HG03139 (cell line): Measurements from ENCODE around the gene TREML4.
A peak's percentile ranks its signal among the peaks of the same experiment; 100 is the strongest.
"Not testable (repeated sequence)": the region's sequence is repeated elsewhere in the genome, so short reads cannot be mapped to it uniquely, and the experiment has no call there.

Experiments used
- ATAC-seq: cut with Tn5 transposase; IDR thresholded peaks from one replicate; pipeline ENCODE4 v1.9.1; 2021; ENCODE audit not compliant: unreplicated experiment

TREML4 gene

GRCh38 chr6:41228096-41228495 is at the start of gene TREML4:
Gene TREML4 (plus strand): TSS chr6:41228349. CDS start chr6:41228428, 79 bp downstream.
- no peak for ATAC-seq

GRCh38 chr6:41179163-41179562 is 49.0 kb upstream of the TREML4 start:
- no peak for ATAC-seq

GRCh38 chr6:41181566-41181965 is 46.6 kb upstream of the TREML4 start:
- ATAC-seq = no peak

- ATAC-seq = no peak
Observed at GRCh38 chr6:41182069-41183034, 45.8 kb upstream of the TREML4 start.

GRCh38 chr6:41184761-41185160 is 43.4 kb upstream of the TREML4 start:
- ATAC-seq = no peak

- no peak for ATAC-seq
Observed at GRCh38 chr6:41186031-41186562, 42.1 kb upstream of the TREML4 start.

- no peak for ATAC-seq
Observed at GRCh38 chr6:41187924-41188886, 39.9 kb upstream of the TREML4 start.

- ATAC-seq = not testable (repeated sequence)
Observed at GRCh38 chr6:41189046-41189445, 39.1 kb upstream of the TREML4 start.

- ATAC-seq = no peak
Observed at GRCh38 chr6:41189967-41190366, 38.2 kb upstream of the TREML4 start.

- no peak for ATAC-seq
Observed at GRCh38 chr6:41190791-41191190, 37.4 kb upstream of the TREML4 start.

GRCh38 chr6:41191569-41191968 is 36.6 kb upstream of the TREML4 start:
- no peak for ATAC-seq

GRCh38 chr6:41193171-41193734 is 34.9 kb upstream of the TREML4 start:
- no peak for ATAC-seq

GRCh38 chr6:41193884-41194283 is 34.3 kb upstream of the TREML4 start:
- ATAC-seq = no peak

- no peak for ATAC-seq
Observed at GRCh38 chr6:41194386-41194785, 33.8 kb upstream of the TREML4 start.

- ATAC-seq = no peak
Observed at GRCh38 chr6:41197234-41197633, 30.9 kb upstream of the TREML4 start.

GRCh38 chr6:41199552-41200246 is 28.4 kb upstream of the TREML4 start:
- peak; percentile 45 for ATAC-seq

GRCh38 chr6:41200296-41200900 is 27.8 kb upstream of the TREML4 start:
- peak; percentile 29 for ATAC-seq

GRCh38 chr6:41200901-41201763 is 27.0 kb upstream of the TREML4 start, which contains the start of gene TREML2:
Gene TREML2 (minus strand): TSS chr6:41201149. CDS start chr6:41201008, 141 bp downstream.
- ATAC-seq = peak; percentile 37

GRCh38 chr6:41201764-41202173 is 26.4 kb upstream of the TREML4 start:
- ATAC-seq = no peak
